Mucosa of descending colon (tissue), 3 donors: ENCODE data around the gene TLE4. TPM values are rescaled to one million over a fixed set of nuclear protein-coding genes. Genes with fewer than 3 reads are reported as not detected.
A peak's percentile ranks its signal among the peaks of the same experiment; 100 is the strongest.

Source experiments
- ATAC-seq: fragments of 200-7000 bp; cut with Tn5 transposase; one replicate; pipeline ENCODE4 v1.9.1; 2020; ENCODE audit warnings: mild to moderate bottlenecking, moderate library complexity
- DNase-seq, 3 donors: peaks; one replicate each; pipeline ENCODE4 v3.0.0-alpha.2; 2020
- H3K36me3 ChIP-seq: fragments of 200-600 bp; one replicate; pipeline ENCODE4 v1.8.0; 2021; ENCODE audit warnings: low read depth, mild to moderate bottlenecking
- H3K4me1 ChIP-seq: fragments of 200-600 bp; one replicate; pipeline ENCODE4 v1.8.0; 2021; ENCODE audit warnings: low read depth, mild to moderate bottlenecking
- H3K4me3 ChIP-seq: fragments of 200-600 bp; one replicate; pipeline ENCODE4 v1.8.0; 2021; ENCODE audit warnings: mild to moderate bottlenecking
- H3K9me3 ChIP-seq: fragments of 200-600 bp; one replicate; pipeline ENCODE4 v1.8.0; 2021; ENCODE audit warnings: mild to moderate bottlenecking
- intact Hi-C, 2 donors: fragments of 100-400 bp; cut with DNase I in 1 of 2; cut with micrococcal nuclease in 1 of 2; formaldehyde crosslinking; loops; one replicate each; pipeline versions ENCODE4 v1.11.0 to v1.11.1; 2022; cut with DNase I, micrococcal nuclease
- total RNA-seq, 3 donors: library from RNA; stranded (reverse); fragmentation: NEBNext Ultra II Directional in 2 of 3; extraction: Animal tissue kit (Norgen Biotek cat#: 25700) in 2 of 3; gene quantifications; one replicate each; pipeline versions ENCODE4 v1.2.1 to v1.2.4, GENCODE V29; 2021 to 2023
- TF ChIP-seq, protein P1 (sequence below): fragments of 200-600 bp; IDR thresholded peaks from one replicate; pipeline ENCODE4 v1.8.0; 2022; ENCODE audit warnings: antibody characterized with exemption, mild to moderate bottlenecking
- donor health status: DM: no; HTN: no; CAD: no; lungs with moderate emphysema.
- donor health status: DM: no; HTN: no; CAD: no.
- donor health status: DM: no; HTN: yes; CAD: no.

Gene TLE4
- total RNA-seq, 3 donors from 2014 or later = 23.9 to 38.4 (median 29.8) TPM

DNA sequence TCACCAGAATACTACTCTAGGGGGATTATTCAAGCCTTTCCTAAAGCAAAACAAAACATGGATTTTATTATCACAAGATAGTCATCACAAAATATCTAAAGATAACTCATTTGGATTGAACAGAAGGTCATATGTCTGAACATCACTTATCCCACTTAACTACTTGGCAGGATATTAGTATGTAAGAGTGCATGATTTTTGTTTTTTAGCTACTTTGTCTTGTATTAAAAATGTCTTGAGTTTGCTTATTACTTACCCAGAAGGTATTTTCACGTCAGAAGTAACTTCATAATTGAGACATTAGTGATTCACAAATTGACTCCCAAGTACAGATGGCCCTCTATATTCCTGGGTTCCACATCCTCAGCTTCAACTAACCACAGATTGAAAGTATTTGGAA, 113.8 kb downstream of the TLE4 start:
- intact Hi-C loops = no loop called here
- Histone ChIP-seq H3K4me1 (no peaks in the 10 kb centered on the region), H3K9me3 (no peaks in the 10 kb centered on the region), H3K4me3 (no peak overlapping the region), H3K36me3 (no peaks in the 10 kb centered on the region)
- TF ChIP-seq, protein P1, sequence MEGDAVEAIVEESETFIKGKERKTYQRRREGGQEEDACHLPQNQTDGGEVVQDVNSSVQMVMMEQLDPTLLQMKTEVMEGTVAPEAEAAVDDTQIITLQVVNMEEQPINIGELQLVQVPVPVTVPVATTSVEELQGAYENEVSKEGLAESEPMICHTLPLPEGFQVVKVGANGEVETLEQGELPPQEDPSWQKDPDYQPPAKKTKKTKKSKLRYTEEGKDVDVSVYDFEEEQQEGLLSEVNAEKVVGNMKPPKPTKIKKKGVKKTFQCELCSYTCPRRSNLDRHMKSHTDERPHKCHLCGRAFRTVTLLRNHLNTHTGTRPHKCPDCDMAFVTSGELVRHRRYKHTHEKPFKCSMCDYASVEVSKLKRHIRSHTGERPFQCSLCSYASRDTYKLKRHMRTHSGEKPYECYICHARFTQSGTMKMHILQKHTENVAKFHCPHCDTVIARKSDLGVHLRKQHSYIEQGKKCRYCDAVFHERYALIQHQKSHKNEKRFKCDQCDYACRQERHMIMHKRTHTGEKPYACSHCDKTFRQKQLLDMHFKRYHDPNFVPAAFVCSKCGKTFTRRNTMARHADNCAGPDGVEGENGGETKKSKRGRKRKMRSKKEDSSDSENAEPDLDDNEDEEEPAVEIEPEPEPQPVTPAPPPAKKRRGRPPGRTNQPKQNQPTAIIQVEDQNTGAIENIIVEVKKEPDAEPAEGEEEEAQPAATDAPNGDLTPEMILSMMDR = no peak
- DNase-seq (no peak), ATAC-seq (no peak)

DNA sequence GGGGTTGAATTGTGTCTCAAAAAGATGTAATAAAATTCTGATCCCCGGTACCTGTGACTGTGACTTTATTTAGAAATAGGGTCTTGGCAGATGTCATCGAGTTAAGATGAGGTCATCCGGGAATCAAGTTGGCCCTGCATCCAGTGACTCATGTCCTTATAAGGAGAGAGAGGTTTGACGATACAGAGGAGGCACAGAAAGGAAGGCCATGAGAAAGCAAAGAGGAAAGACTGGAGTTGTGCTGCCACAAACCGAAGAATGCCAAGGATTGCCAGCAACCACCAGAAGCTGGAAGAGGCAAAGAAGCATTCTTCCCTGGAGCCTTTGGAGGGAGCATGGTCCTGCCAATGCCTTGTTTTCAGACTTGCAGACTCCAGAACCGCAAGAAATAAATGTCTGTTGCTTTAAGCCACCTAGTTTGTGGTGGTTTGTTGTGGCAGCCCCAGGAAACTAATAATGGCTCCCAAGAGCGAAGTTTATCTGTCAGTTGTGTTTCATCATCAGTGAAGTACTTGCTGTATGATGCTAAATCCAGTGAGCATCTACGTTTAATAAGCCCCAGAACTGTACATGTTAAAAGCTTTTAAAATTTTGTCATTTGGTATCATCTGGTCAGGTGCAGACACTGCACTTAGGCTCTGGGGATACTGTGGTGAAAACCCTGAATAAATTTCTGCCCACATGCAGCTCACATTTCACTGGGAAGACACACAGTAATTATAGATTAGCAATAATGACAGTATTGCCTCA, 114.8 kb downstream of the TLE4 start:
- no peak overlapping the region for H3K4me3 ChIP-seq
- ATAC-seq (no peak), DNase-seq (no peak)
- TF ChIP-seq, protein P1 = no peak
- no peaks in the 10 kb centered on the region for H3K36me3 ChIP-seq
- intact Hi-C loops = no loop called here
- no peaks in the 10 kb centered on the region for H3K9me3 ChIP-seq
- H3K4me1 ChIP-seq = no peaks in the 10 kb centered on the region

DNA sequence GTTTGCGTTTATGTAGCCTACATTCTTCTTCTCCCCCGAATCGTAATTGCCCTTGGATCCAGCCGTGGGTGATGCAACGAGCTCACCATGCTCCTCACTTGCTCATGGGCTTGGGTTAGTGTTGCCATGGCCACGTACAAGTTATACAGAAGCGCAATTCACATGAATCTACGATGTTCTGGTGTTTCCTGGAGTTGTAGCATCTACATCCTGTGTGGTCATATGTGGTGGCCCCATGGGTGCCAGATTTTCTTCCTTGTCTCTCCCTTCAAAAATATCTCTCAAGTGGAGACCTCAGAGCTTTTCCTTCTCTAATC, 115.3 kb downstream of the TLE4 start:
- no peaks in the 10 kb centered on the region for H3K36me3 ChIP-seq
- no peaks in the 10 kb centered on the region for H3K9me3 ChIP-seq
- TF ChIP-seq, protein P1 = no peak
- ATAC-seq (peak; percentile 44), DNase-seq (no peak)
- intact Hi-C loops = no loop called here
- no peak overlapping the region for H3K4me3 ChIP-seq
- no peaks in the 10 kb centered on the region for H3K4me1 ChIP-seq

DNA sequence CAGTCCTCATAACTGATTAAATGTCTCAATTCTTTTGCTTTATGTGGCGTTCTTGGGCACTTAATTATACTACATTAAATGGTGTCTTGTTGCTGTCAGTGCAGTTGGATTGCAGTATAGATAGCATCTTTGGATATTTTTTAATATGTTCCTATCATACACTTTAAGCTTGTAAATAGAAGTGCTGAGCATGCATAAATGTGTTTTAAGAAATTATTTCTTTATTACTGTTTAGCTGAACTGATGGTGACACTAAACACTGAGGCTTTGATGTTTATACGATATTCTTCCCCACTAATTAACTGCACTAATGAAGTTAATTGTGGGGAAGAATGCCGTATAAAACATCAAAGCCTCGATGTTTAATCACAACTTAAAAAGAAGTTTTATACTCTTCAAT, 116.6 kb downstream of the TLE4 start:
- Histone ChIP-seq H3K36me3 (no peaks in the 10 kb centered on the region), H3K4me1 (no peaks in the 10 kb centered on the region), H3K9me3 (no peaks in the 10 kb centered on the region), H3K4me3 (no peak overlapping the region)
- DNase-seq (no peak), ATAC-seq (no peak)
- intact Hi-C loops = no loop called here
- TF ChIP-seq, protein P1 = no peak

DNA sequence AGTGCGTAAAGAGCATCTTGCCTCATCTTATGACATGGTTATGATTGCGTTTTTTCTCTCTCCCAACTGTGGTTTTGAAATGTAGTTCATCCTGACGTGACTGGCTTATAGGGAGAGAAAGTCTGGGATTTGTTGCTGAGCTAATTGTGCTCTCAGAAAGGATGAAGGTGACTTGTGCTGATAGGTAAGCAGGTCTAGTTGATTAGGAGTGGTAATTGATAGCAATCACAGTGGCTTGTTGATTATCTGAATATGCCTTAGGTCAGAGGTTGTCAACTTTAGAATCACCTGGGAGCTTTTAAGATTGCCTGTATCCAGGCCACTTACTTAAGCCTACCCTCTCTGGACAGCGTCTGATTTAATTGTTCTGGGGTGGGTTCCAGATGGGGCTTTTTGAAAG, 117.8 kb downstream of the TLE4 start:
- intact Hi-C loops = no loop called here

More for the DNA sequence above, 117.8 kb downstream of the TLE4 start:
- ATAC-seq (no peak), DNase-seq (no peak)
- Histone ChIP-seq H3K36me3 (no peaks in the 10 kb centered on the region), H3K9me3 (no peaks in the 10 kb centered on the region), H3K4me3 (no peak overlapping the region), H3K4me1 (no peaks in the 10 kb centered on the region)
- TF ChIP-seq, protein P1 = no peak
